ENCODE data around the gene SEC14L2. TPM values are rescaled to one million over a fixed set of nuclear protein-coding genes. Genes with fewer than 3 reads are reported as not detected.

Gene SEC14L2
- total RNA-seq, 4 donors from 2014 or later = 3.0 to 5.1 (median 4.2) TPM

DNA sequence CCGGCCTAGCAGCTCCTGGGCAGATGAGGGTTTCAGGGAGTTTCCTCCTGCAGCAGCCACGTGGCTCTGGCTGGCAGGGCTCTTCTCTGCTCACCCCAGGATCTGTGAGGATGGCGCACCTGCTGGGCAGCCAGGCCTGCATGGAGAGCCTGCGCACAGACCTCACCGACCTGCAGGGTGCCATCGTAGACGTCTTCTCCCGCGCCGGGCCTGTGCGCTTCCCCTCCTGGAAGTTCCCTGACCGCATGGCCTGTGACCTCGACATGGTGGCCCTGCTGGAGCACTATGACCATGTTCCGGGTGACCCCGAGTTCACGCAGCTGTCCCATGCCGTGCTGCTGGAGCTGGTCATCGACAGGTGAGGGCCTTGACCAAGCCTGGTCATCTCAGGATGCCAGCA is 30.9 kb upstream of the SEC14L2 start:
- ATAC-seq (no peak), DNase-seq (no peak)
- in situ Hi-C loops (cut with MboI; ENCODE audit: low sequenced_read_pairs in 4 of 4) (loop anchor here in 1 of 4 donors (10.0 kb wide), 1 partner anchor 71 kb away; no protein-coding TSS in a partner anchor), intact Hi-C loops (cut with DNase I; ENCODE audit: low total_unique reads) (no loop called here)
- no peak for TF ChIP-seq POLR2A (IDR thresholded peaks at IDR 0.05)
- TF ChIP-seq, protein P1, sequence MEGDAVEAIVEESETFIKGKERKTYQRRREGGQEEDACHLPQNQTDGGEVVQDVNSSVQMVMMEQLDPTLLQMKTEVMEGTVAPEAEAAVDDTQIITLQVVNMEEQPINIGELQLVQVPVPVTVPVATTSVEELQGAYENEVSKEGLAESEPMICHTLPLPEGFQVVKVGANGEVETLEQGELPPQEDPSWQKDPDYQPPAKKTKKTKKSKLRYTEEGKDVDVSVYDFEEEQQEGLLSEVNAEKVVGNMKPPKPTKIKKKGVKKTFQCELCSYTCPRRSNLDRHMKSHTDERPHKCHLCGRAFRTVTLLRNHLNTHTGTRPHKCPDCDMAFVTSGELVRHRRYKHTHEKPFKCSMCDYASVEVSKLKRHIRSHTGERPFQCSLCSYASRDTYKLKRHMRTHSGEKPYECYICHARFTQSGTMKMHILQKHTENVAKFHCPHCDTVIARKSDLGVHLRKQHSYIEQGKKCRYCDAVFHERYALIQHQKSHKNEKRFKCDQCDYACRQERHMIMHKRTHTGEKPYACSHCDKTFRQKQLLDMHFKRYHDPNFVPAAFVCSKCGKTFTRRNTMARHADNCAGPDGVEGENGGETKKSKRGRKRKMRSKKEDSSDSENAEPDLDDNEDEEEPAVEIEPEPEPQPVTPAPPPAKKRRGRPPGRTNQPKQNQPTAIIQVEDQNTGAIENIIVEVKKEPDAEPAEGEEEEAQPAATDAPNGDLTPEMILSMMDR (IDR thresholded peaks at IDR 0.05 in 4 of 5, conservative IDR thresholded peaks at IDR 0.05 in 1 of 5) = no peak
- H3K4me3 ChIP-seq = no peak overlapping the region
- H3K27me3 ChIP-seq = no peaks in the 10 kb centered on the region
- H3K9me3 ChIP-seq = no peaks in the 10 kb centered on the region
- H3K4me1 ChIP-seq = no peaks in the 10 kb centered on the region
- no peaks in the 10 kb centered on the region for H3K36me3 ChIP-seq
- no peak overlapping the region for H3K27ac ChIP-seq

GRCh38 chr22:30368420-30368819 is 28.4 kb upstream of the SEC14L2 start:
- Histone ChIP-seq H3K36me3 (no peaks in the 10 kb centered on the region), H3K4me1 (no peaks in the 10 kb centered on the region), H3K4me3 (no peak overlapping the region), H3K27ac (no peak overlapping the region), H3K27me3 (no peaks in the 10 kb centered on the region), H3K9me3 (no peaks in the 10 kb centered on the region)
- DNase-seq (no peak), ATAC-seq (no peak)
- intact Hi-C loops (cut with DNase I; ENCODE audit: low total_unique reads) = no loop called here
- TF ChIP-seq, protein P1 (IDR thresholded peaks at IDR 0.05 in 4 of 5, conservative IDR thresholded peaks at IDR 0.05 in 1 of 5) = no peak
- TF ChIP-seq POLR2A (IDR thresholded peaks at IDR 0.05) = no peak
- in situ Hi-C loops (cut with MboI; ENCODE audit: low sequenced_read_pairs in 4 of 4) = loop anchor here in 1 of 4 donors (10.0 kb wide), 1 partner anchor 74 kb away; no protein-coding TSS in a partner anchor

- Histone ChIP-seq H3K4me1 (no peaks in the 10 kb centered on the region), H3K9me3 (no peaks in the 10 kb centered on the region), H3K4me3 (no peak overlapping the region), H3K27me3 (no peaks in the 10 kb centered on the region), H3K36me3 (no peaks in the 10 kb centered on the region), H3K27ac (no peak overlapping the region)
- ATAC-seq = no peak
- intact Hi-C loops (cut with DNase I; ENCODE audit: low total_unique reads) = no loop called here
- DNase-seq = no peak
- no peak for TF ChIP-seq POLR2A (IDR thresholded peaks at IDR 0.05)
- TF ChIP-seq, protein P1 (IDR thresholded peaks at IDR 0.05 in 4 of 5, conservative IDR thresholded peaks at IDR 0.05 in 1 of 5) = no peak
- in situ Hi-C loops (cut with MboI; ENCODE audit: low sequenced_read_pairs in 4 of 4) = no loop called here
Observed at GRCh38 chr22:30370641-30371230, 26.1 kb upstream of the SEC14L2 start.

DNA sequence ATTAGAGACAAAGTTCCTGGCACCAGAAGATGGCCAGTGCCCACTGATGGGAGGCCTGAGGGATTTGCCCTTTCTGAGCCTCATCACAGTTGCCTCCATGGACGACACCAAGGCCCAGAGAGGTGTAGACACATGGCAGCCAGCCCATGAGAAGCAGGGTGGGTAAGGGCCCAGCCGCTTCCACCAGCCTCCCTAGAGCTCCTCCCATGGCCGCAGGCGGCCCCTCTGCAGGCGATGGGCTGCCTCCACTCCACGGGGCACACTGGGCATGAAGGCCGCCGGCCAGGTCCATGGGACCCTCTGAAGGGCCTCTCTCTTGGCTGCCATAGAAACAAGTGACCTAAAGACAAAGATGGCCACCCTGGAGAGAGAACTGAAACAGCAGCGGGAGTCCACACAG is 25.5 kb upstream of the SEC14L2 start:
- no peak for ATAC-seq
- H3K27ac ChIP-seq = no peak overlapping the region
- no peaks in the 10 kb centered on the region for H3K36me3 ChIP-seq
- in situ Hi-C loops (cut with MboI; ENCODE audit: low sequenced_read_pairs in 4 of 4) (no loop called here), intact Hi-C loops (cut with DNase I; ENCODE audit: low total_unique reads) (no loop called here)
- H3K27me3 ChIP-seq = no peaks in the 10 kb centered on the region
- H3K4me1 ChIP-seq = no peaks in the 10 kb centered on the region
- no peak overlapping the region for H3K4me3 ChIP-seq
- TF ChIP-seq POLR2A (IDR thresholded peaks at IDR 0.05) = no peak
- TF ChIP-seq, protein P1 (IDR thresholded peaks at IDR 0.05 in 4 of 5, conservative IDR thresholded peaks at IDR 0.05 in 1 of 5) = no peak
- DNase-seq = no peak
- H3K9me3 ChIP-seq = no peaks in the 10 kb centered on the region

- no peak overlapping the region for H3K4me3 ChIP-seq
Observed at GRCh38 chr22:30371981-30372380, 24.8 kb upstream of the SEC14L2 start.

More at GRCh38 chr22:30371981-30372380, 24.8 kb upstream of the SEC14L2 start:
- no peaks in the 10 kb centered on the region for H3K36me3 ChIP-seq
- H3K27ac ChIP-seq = no peak overlapping the region
- no peaks in the 10 kb centered on the region for H3K9me3 ChIP-seq
- no peaks in the 10 kb centered on the region for H3K27me3 ChIP-seq
- in situ Hi-C loops (cut with MboI; ENCODE audit: low sequenced_read_pairs in 4 of 4) (no loop called here), intact Hi-C loops (cut with DNase I; ENCODE audit: low total_unique reads) (no loop called here)
- no peaks in the 10 kb centered on the region for H3K4me1 ChIP-seq
- DNase-seq = no peak
- no peak for ATAC-seq
- TF ChIP-seq POLR2A (IDR thresholded peaks at IDR 0.05) = no peak
- TF ChIP-seq, protein P1 (IDR thresholded peaks at IDR 0.05 in 4 of 5, conservative IDR thresholded peaks at IDR 0.05 in 1 of 5) = no peak
